Type B pancreatic cell (in vitro differentiated cells): ENCODE data around the gene LRP2. TPM values are rescaled to one million over a fixed set of nuclear protein-coding genes. Genes with fewer than 3 reads are reported as not detected.

Experiments
- DNase-seq: peaks from one replicate; pipeline ENCODE4 v3.0.0; 2021; ENCODE audit warnings: mixed read lengths; ENCODE audit not compliant: unreplicated experiment; ENCODE audit errors: extremely low spot score
- H3K27ac Mint-ChIP-seq: 2 replicates; pipeline ENCODE4 v1.8.0; 2021; ENCODE audit warnings: mild to moderate bottlenecking, mixed read lengths
- H3K27me3 Mint-ChIP-seq: 2 replicates; pipeline ENCODE4 v1.8.0; 2021; ENCODE audit warnings: mixed read lengths
- H3K36me3 Mint-ChIP-seq: 2 replicates; pipeline ENCODE4 v1.8.0; 2021; ENCODE audit warnings: mixed read lengths
- H3K4me1 Mint-ChIP-seq: one replicate; pipeline ENCODE4 v1.8.0; 2021; ENCODE audit warnings: mixed read lengths; ENCODE audit not compliant: unreplicated experiment
- H3K4me3 Mint-ChIP-seq: 2 replicates; pipeline ENCODE4 v1.8.0; 2021; ENCODE audit warnings: mild to moderate bottlenecking, mixed read lengths
- H3K9me3 Mint-ChIP-seq: 2 replicates; pipeline ENCODE4 v1.8.0; 2021; ENCODE audit warnings: mixed read lengths
- total RNA-seq: library from RNA; stranded (reverse); gene quantifications from 2 replicates; pipeline ENCODE4 v1.2.1, GENCODE V29; 2021; ENCODE audit warnings: low replicate concordance
- TF ChIP-seq, protein P1 (sequence below): fragments of 200-600 bp; sonication (generic); conservative IDR thresholded peaks from 2 replicates; pipeline ENCODE4 v1.5.0; 2021; ENCODE audit warnings: antibody characterized with exemption, mild to moderate bottlenecking

Gene LRP2
- total RNA-seq, 1 donor from 2014 or later, result 22.7 TPM

DNA sequence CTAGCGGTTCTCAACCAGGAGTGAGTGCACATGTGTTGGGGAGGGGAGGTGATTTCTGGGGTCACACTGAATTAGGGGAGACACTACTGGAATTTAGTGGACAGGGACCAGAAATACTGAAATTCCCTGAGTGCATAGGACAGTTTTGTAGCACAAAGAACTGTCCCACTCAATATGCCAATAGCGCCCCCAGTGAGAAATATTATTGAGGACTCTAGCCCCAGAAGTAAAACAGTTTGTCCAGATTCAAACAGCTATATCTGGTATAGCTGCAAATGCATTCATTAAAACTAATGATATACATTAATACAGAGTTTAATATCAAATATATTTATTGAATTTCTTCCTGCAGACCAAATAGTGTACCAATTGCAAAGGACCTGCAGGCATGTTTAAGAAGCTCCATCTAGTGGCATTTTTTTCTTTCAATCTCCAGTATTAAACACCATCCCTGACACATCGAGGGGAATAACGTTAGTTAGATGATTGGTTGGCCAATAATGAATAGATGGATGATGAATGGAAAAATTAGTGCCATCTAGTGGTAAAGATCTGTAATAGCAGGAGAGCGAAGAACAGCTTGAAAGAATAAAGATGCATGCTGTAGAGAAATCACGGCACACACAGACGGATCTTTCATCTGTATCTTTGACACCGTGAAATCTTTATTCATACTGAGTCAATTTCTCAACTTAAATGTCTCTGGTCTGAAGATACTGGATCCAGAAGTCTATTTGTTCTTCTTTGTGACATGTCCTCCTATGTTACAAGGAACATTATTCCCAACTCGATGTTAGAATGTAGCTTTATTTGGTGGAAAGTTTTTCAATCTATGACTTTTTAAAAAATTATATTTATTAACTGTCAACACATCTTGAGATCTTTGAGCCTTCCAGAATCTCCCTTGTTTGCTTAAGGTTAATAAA lies 230.5 kb downstream of the LRP2 start:
- Mint-ChIP-seq H3K4me1 (no peaks in the 10 kb centered on the region), H3K9me3 (no peaks in the 10 kb centered on the region), H3K4me3 (no peak overlapping the region), H3K27ac (no peak overlapping the region), H3K27me3 (no peaks in the 10 kb centered on the region), H3K36me3 (no peaks in the 10 kb centered on the region)
- TF ChIP-seq, protein P1, sequence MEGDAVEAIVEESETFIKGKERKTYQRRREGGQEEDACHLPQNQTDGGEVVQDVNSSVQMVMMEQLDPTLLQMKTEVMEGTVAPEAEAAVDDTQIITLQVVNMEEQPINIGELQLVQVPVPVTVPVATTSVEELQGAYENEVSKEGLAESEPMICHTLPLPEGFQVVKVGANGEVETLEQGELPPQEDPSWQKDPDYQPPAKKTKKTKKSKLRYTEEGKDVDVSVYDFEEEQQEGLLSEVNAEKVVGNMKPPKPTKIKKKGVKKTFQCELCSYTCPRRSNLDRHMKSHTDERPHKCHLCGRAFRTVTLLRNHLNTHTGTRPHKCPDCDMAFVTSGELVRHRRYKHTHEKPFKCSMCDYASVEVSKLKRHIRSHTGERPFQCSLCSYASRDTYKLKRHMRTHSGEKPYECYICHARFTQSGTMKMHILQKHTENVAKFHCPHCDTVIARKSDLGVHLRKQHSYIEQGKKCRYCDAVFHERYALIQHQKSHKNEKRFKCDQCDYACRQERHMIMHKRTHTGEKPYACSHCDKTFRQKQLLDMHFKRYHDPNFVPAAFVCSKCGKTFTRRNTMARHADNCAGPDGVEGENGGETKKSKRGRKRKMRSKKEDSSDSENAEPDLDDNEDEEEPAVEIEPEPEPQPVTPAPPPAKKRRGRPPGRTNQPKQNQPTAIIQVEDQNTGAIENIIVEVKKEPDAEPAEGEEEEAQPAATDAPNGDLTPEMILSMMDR, result peak; percentile 89
- DNase-seq, result no peak

DNA sequence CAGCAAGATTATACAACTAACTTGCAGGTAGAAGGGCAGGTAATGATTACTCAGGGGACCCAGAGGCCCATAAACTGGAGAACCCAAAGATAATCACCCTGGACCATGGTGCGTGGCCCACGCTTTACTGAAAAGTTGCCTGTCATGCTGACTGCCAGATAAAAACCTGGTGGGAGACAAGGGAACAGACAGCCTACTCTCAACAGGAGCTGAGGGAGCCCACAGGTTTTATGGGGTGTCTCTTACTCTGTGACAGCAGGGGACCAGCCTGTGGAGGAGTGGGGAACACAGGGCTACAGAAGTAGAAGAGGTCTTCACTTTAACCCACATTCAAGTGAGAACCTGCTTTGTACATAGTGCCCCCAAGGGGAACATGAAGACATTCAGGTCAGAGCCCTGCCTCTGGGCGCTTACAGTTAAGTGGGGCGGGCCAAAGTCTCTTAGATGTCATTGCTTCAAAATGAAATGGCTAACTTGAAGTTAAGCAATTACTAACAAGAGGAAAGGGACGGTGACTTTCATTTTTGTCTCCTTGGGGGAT lies 232.6 kb downstream of the LRP2 start:
- H3K4me1 Mint-ChIP-seq, result no peaks in the 10 kb centered on the region
- H3K4me3 Mint-ChIP-seq, result no peak overlapping the region
- no peaks in the 10 kb centered on the region for H3K36me3 Mint-ChIP-seq
- H3K27me3 Mint-ChIP-seq, result peaks cover 3% of the 10 kb centered on the region
- TF ChIP-seq, protein P1, result no peak
- no peak overlapping the region for H3K27ac Mint-ChIP-seq
- no peaks in the 10 kb centered on the region for H3K9me3 Mint-ChIP-seq
- DNase-seq, result no peak

DNA sequence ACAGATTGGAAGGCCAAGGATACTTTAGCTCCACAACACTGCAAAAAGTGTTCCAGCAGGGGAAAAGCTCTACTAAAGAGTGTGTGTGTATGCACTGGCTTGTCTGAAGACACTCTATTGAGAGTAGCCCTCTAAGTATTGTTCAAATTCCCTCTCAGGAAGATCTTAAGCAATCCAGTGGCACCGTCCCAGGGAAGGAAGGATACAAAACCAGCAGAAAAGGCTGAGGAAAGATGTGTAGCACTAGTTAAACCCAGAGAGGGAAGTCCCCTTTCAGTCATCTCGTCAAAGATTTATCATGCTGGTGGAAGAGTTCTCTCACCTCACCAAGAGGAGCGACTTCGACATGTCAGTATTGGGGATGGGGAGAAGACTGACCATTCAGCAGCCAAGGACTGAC lies 242.5 kb downstream of the LRP2 start:
- TF ChIP-seq, protein P1, result no peak
- Mint-ChIP-seq H3K4me1 (no peaks in the 10 kb centered on the region), H3K27me3 (peaks cover 6% of the 10 kb centered on the region), H3K36me3 (no peaks in the 10 kb centered on the region), H3K4me3 (no peak overlapping the region), H3K9me3 (peaks cover 7% of the 10 kb centered on the region), H3K27ac (no peak overlapping the region)
- no peak for DNase-seq

DNA sequence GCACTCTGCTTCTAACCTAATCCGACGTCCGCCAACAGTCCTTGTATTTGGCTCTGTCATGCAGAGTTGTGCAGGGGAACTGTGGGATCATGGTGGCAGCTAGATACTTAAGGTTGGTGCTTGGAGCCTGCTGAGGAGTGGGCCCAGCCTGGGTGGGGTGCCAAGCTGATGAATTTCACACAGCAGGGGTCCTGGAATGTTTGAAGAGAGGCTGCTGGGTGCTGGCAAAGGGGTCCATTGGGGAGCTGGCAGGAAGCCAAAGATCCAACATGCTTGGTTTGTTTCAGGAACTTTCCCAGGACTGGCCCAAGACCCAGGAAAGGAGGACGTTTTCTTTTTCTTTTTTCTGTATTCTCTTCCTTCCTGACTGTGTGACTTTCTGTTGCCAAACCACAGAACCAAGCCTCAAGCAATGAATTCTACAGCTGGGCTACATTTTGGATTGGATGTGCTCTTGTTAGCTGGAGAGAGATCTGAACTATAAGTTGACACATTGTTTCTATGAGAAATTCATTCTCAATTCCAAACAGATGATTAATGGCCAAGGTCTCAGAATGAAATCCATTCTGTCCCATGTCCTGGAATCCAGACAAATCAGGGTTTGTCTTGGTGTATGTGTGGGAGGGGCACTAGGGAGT lies 243.1 kb downstream of the LRP2 start:
- H3K9me3 Mint-ChIP-seq, result peaks cover 7% of the 10 kb centered on the region
- H3K36me3 Mint-ChIP-seq, result no peaks in the 10 kb centered on the region
- no peak for DNase-seq
- H3K27ac Mint-ChIP-seq, result no peak overlapping the region
- TF ChIP-seq, protein P1, result no peak
- H3K27me3 Mint-ChIP-seq, result peaks cover 6% of the 10 kb centered on the region
- H3K4me1 Mint-ChIP-seq, result no peaks in the 10 kb centered on the region
- no peak overlapping the region for H3K4me3 Mint-ChIP-seq

DNA sequence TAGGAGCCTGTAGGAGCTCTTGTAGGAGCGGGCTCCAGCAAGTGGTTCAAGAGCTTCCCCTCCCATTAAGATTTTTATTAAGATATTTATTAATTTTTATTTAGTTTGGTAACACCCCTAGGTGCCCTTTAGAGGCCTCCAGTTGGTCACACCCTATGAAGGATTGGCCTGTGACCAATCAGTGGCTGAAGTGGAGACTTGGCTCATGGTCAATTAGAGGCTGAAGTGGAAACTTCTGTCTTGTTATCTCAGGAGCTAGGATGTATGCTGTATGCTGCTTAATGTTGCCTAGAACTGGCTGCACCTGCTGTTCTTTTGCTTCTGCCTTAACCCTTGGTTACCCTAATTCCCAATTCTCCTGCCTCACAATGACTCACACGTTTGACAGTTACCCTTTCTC lies 244.3 kb downstream of the LRP2 start:
- DNase-seq, result no peak
- H3K9me3 Mint-ChIP-seq, result peaks cover 7% of the 10 kb centered on the region
- no peak overlapping the region for H3K27ac Mint-ChIP-seq
- peaks cover 6% of the 10 kb centered on the region for H3K27me3 Mint-ChIP-seq
- H3K4me1 Mint-ChIP-seq, result no peaks in the 10 kb centered on the region
- TF ChIP-seq, protein P1, result no peak
- H3K4me3 Mint-ChIP-seq, result no peak overlapping the region
- H3K36me3 Mint-ChIP-seq, result no peaks in the 10 kb centered on the region
